DMS53 treated with DMSO at 0.1 percent for 48 hours (cell line): ENCODE data around the gene TDG.

Source experiments
- DNase-seq: peaks from one replicate; lab custom pipeline; 2025; ENCODE audit not compliant: unreplicated experiment; lab: John Stamatoyannopoulos, UW

Gene TDG

GRCh38 chr12:103958621-103959020, 7.1 kb upstream of the TDG start:
- DNase-seq: no peak

GRCh38 chr12:103960616-103961227, 5.0 kb upstream of the TDG start:
- DNase-seq: no peak

GRCh38 chr12:103962493-103962892, 3.2 kb upstream of the TDG start:
- no peak for DNase-seq

GRCh38 chr12:103964805-103965204, 867 bp upstream of the TDG start:
- DNase-seq: no peak

- no peak for DNase-seq
Measured at GRCh38 chr12:103965255-103965589, 450 bp upstream of the TDG start.

- DNase-seq: no peak
Measured at GRCh38 chr12:103966736-103967135, 1.1 kb downstream of the TDG start.

GRCh38 chr12:103969391-103969790, 3.7 kb downstream of the TDG start:
- no peak for DNase-seq

GRCh38 chr12:103973909-103974308, 8.2 kb downstream of the TDG start:
- DNase-seq: no peak

- no peak for DNase-seq
Measured at GRCh38 chr12:103975368-103975767, 9.7 kb downstream of the TDG start.

- no peak for DNase-seq
Measured at GRCh38 chr12:103978384-103978982, 12.8 kb downstream of the TDG start.

GRCh38 chr12:103986829-103987228, 21.2 kb downstream of the TDG start:
- no peak for DNase-seq

GRCh38 chr12:103994235-103994634, 28.6 kb downstream of the TDG start:
- no peak for DNase-seq

GRCh38 chr12:103996595-103996994, 30.9 kb downstream of the TDG start:
- DNase-seq: no peak

- no peak for DNase-seq
Measured at GRCh38 chr12:103997286-103997900, 31.7 kb downstream of the TDG start.

GRCh38 chr12:103998976-103999375, 33.3 kb downstream of the TDG start:
- no peak for DNase-seq

- no peak for DNase-seq
Measured at GRCh38 chr12:104000807-104001434, 35.2 kb downstream of the TDG start.

- no peak for DNase-seq
Measured at GRCh38 chr12:104002686-104003085, 37.0 kb downstream of the TDG start.

- DNase-seq: no peak
Measured at GRCh38 chr12:104003596-104003995, 37.9 kb downstream of the TDG start.

- no peak for DNase-seq
Measured at GRCh38 chr12:104006929-104007328, 41.3 kb downstream of the TDG start.

GRCh38 chr12:104010121-104010520, 44.4 kb downstream of the TDG start:
- no peak for DNase-seq

GRCh38 chr12:104010606-104011169, 45.0 kb downstream of the TDG start:
- DNase-seq: no peak

GRCh38 chr12:104011253-104011652, 45.6 kb downstream of the TDG start:
- no peak for DNase-seq
